IMR-90 (cell line): ENCODE data around the gene PLXNC1. TPM values are rescaled to one million over a fixed set of nuclear protein-coding genes. Genes with fewer than 3 reads are reported as not detected.

Source experiments
- ATAC-seq: fragments of 200-7000 bp; cut with Tn5 transposase; 2 replicates; pipeline ENCODE4 v1.9.1; 2020; ENCODE audit warnings: low read depth, mild to moderate bottlenecking, moderate library complexity
- BruUV-seq: library from RNA; stranded (reverse); fragments of 400-500 nt; replicated peaks from 2 replicates; lab custom pipeline; 2021; lab: Mats Ljungman, UMichigan
- CTCF ChIA-PET: fragments of 300-600 bp; formaldehyde crosslinking; extraction: SDS; loops from one replicate; lab custom pipeline; 2021; ENCODE audit warnings: antibody characterized with exemption; lab: Yijun Ruan, JAX
- POLR2A ChIA-PET: fragments of 300-600 bp; sonication (Branson Sonifier 250); formaldehyde crosslinking; loops from one replicate; lab custom pipeline; 2022; ENCODE audit warnings: antibody characterized with exemption; ENCODE audit not compliant: unreplicated experiment; lab: Charles Lee
- DNase-seq: peaks from one replicate; pipeline ENCODE4 v3.0.0; 2013
- H2AFZ ChIP-seq: replicated peaks from 2 replicates; pipeline ENCODE3; 2013; ENCODE audit warnings: low read length, mild to moderate bottlenecking; ENCODE audit not compliant: poor library complexity
- H2AK5ac ChIP-seq: 2 replicates; pipeline ENCODE4 v1.6.1; 2013; ENCODE audit warnings: low read depth, low read length, inconsistent platforms
- H2AK9ac ChIP-seq: replicated peaks from 2 replicates; pipeline ENCODE3; 2013; ENCODE audit warnings: mild to moderate bottlenecking, low read depth, low read length, moderate library complexity; ENCODE audit not compliant: poor library complexity
- H2BK120ac ChIP-seq: 2 replicates; pipeline ENCODE4 v1.6.1; 2013; ENCODE audit warnings: low read depth, low read length, inconsistent platforms
- H2BK15ac ChIP-seq: 3 replicates; pipeline ENCODE4 v1.6.1; 2013; ENCODE audit warnings: low read depth, low read length, inconsistent platforms
- H2BK20ac ChIP-seq: 2 replicates; pipeline ENCODE4 v1.6.1; 2013; ENCODE audit warnings: low read depth, mild to moderate bottlenecking, inconsistent platforms, low read length, moderate library complexity
- H2BK5ac ChIP-seq: 2 replicates; pipeline ENCODE4 v1.6.1; 2013; ENCODE audit warnings: mild to moderate bottlenecking, low read depth, low read length, inconsistent platforms; ENCODE audit not compliant: poor library complexity, severe bottlenecking
- H3K14ac ChIP-seq: replicated peaks from 2 replicates; pipeline ENCODE4 v1.6.1; 2013; ENCODE audit warnings: low read depth, low read length, inconsistent platforms
- H3K18ac ChIP-seq: 2 replicates; pipeline ENCODE4 v1.6.1; 2013; ENCODE audit warnings: low read depth, low read length, control low read depth
- H3K23ac ChIP-seq: 2 replicates; pipeline ENCODE4 v1.6.1; 2013; ENCODE audit warnings: low read depth, low read length, inconsistent platforms
- H3K27ac ChIP-seq: 2 replicates; pipeline ENCODE4 v1.5.1; 2013; ENCODE audit warnings: mild to moderate bottlenecking, control low read depth, low read length; ENCODE audit not compliant: insufficient read depth
- H3K27me3 ChIP-seq: 2 replicates; pipeline ENCODE4 v1.6.1; 2013; ENCODE audit warnings: low read length; ENCODE audit not compliant: control insufficient read depth, insufficient read depth
- H3K36me3 ChIP-seq: 2 replicates; pipeline ENCODE4 v1.6.1; 2013; ENCODE audit warnings: low read length, mixed read lengths; ENCODE audit not compliant: control insufficient read depth, insufficient read depth
- H3K4ac ChIP-seq: 2 replicates; pipeline ENCODE4 v1.6.1; 2013; ENCODE audit warnings: low read depth, low read length, inconsistent platforms
- H3K4me1 ChIP-seq: 2 replicates; pipeline ENCODE4 v1.6.1; 2013; ENCODE audit warnings: low read length, mixed read lengths; ENCODE audit not compliant: control insufficient read depth, insufficient read depth
- H3K4me2 ChIP-seq: 2 replicates; pipeline ENCODE4 v1.6.1; 2013; ENCODE audit warnings: low read depth, mild to moderate bottlenecking, control low read depth, low read length, moderate library complexity
- H3K4me3 ChIP-seq: 2 replicates; pipeline ENCODE4 v1.5.1; 2013; ENCODE audit warnings: low read depth, mild to moderate bottlenecking, control low read depth, low read length, moderate library complexity; ENCODE audit not compliant: insufficient read depth
- H3K56ac ChIP-seq: 2 replicates; pipeline ENCODE4 v1.6.1; 2013; ENCODE audit warnings: low read length, inconsistent platforms; ENCODE audit not compliant: insufficient read depth; ENCODE audit errors: extremely low read depth
- H3K79me1 ChIP-seq, 2 experiments: 2 replicates each; pipeline ENCODE4 v1.6.1; 2013; ENCODE audit warnings: low read length in 2 of 2, inconsistent platforms in 1 of 2, low read depth in 1 of 2
- H3K9ac ChIP-seq: 2 replicates; pipeline ENCODE4 v1.6.1; 2013; ENCODE audit warnings: low read depth, low read length, control low read depth
- H3K9me1 ChIP-seq: 2 replicates; pipeline ENCODE4 v1.6.1; 2013; ENCODE audit warnings: low read length, inconsistent platforms; ENCODE audit not compliant: insufficient read depth
- H3K9me3 ChIP-seq: 2 replicates; pipeline ENCODE4 v1.6.1; 2013; ENCODE audit warnings: low read length; ENCODE audit not compliant: control insufficient read depth, insufficient read depth
- H4K20me1 ChIP-seq: 2 replicates; pipeline ENCODE4 v1.6.1; 2013; ENCODE audit warnings: low read length, inconsistent platforms; ENCODE audit not compliant: insufficient read depth
- H4K5ac ChIP-seq: 2 replicates; pipeline ENCODE4 v1.6.1; 2013; ENCODE audit warnings: mild to moderate bottlenecking, low read depth, low read length, control low read depth
- H4K8ac ChIP-seq, 2 experiments: 2 replicates each; pipeline ENCODE4 v1.6.1; 2013; ENCODE audit warnings: low read depth in 2 of 2, low read length in 2 of 2, control low read depth in 1 of 2, inconsistent platforms in 1 of 2
- H4K91ac ChIP-seq: 2 replicates; pipeline ENCODE4 v1.6.1; 2013; ENCODE audit warnings: low read depth, low read length, inconsistent platforms; ENCODE audit not compliant: insufficient read depth
- BHLHE40 ChIP-seq: fragments of 150-350 bp; IDR thresholded peaks from 2 replicates; pipeline ENCODE4 v1.6.1; 2016; ENCODE audit warnings: mild to moderate bottlenecking, low read depth, low read length
- CEBPB ChIP-seq: IDR thresholded peaks from 2 replicates; pipeline ENCODE4 v1.6.1; 2012; ENCODE audit warnings: low read depth, low read length, improper control_type of control experiment
- CHD1 ChIP-seq: IDR thresholded peaks from 2 replicates; pipeline ENCODE4 v1.6.1; 2012; ENCODE audit warnings: low read depth, low read length, improper control_type of control experiment
- FOS ChIP-seq: fragments of 150-350 bp; IDR thresholded peaks from 2 replicates; pipeline ENCODE4 v1.6.1; 2016; ENCODE audit warnings: low read depth, low read length
- MAFK ChIP-seq: IDR thresholded peaks from 2 replicates; pipeline ENCODE4 v1.6.1; 2012; ENCODE audit warnings: low read depth, low read length, improper control_type of control experiment
- MAZ ChIP-seq: IDR thresholded peaks from 2 replicates; pipeline ENCODE4 v1.6.1; 2012; ENCODE audit warnings: low read depth, mild to moderate bottlenecking, low read length, improper control_type of control experiment, moderate library complexity, borderline replicate concordance
- MXI1 ChIP-seq: IDR thresholded peaks from 2 replicates; pipeline ENCODE4 v1.6.1; 2012; ENCODE audit warnings: low read depth, mild to moderate bottlenecking, low read length, moderate library complexity, borderline replicate concordance
- NFE2L2 ChIP-seq: fragments of 150-350 bp; IDR thresholded peaks from 2 replicates; pipeline ENCODE4 v1.6.1; 2016; ENCODE audit warnings: low read depth, mild to moderate bottlenecking, low read length
- POLR2A ChIP-seq: IDR thresholded peaks from 2 replicates; pipeline ENCODE4 v1.6.1; 2012; ENCODE audit warnings: mild to moderate bottlenecking, low read depth, low read length
- RAD21 ChIP-seq: IDR thresholded peaks from 2 replicates; pipeline ENCODE4 v1.6.1; 2012; ENCODE audit warnings: low read length, improper control_type of control experiment
- RCOR1 ChIP-seq: IDR thresholded peaks from 2 replicates; pipeline ENCODE4 v1.6.1; 2012; ENCODE audit warnings: mild to moderate bottlenecking, low read length, improper control_type of control experiment; ENCODE audit not compliant: insufficient replicate concordance
- RFX5 ChIP-seq: IDR thresholded peaks from 2 replicates; pipeline ENCODE4 v1.8.0; 2012; ENCODE audit warnings: low read depth, mild to moderate bottlenecking, low read length, moderate library complexity
- SMC3 ChIP-seq: fragments of 150-350 bp; IDR thresholded peaks from 2 replicates; pipeline ENCODE4 v1.6.1; 2016; ENCODE audit warnings: low read depth, mild to moderate bottlenecking, antibody characterized with exemption, low read length, moderate library complexity
- WGBS, 2 experiments: methylation state at CpG; one replicate each; pipeline versions ENCODE4 v1.1.5 to v1.1.7; 2013; ENCODE audit warnings: missing lambda C conversion rate in 2 of 2; ENCODE audit not compliant: insufficient read length in 1 of 2; ENCODE audit errors: extremely low coverage in 2 of 2; 5-methylcytosine and 5-hydroxymethylcytosine counted together
- dilution Hi-C: fragments of 300-500 bp; cut with HindIII; formaldehyde crosslinking; loops from one replicate; pipeline ENCODE4 v1.14.3; 2018; ENCODE audit warnings: low sequenced_read_pairs; ENCODE audit not compliant: unreplicated experiment
- in situ Hi-C: fragments of 300-500 bp; cut with MboI; formaldehyde crosslinking; loops from 3 replicates; pipeline ENCODE4 v1.14.3; 2019; ENCODE audit warnings: low sequenced_read_pairs, inconsistent platforms, mixed read lengths
- intact Hi-C: fragments of 100-400 bp; cut with micrococcal nuclease; formaldehyde crosslinking; loops from 2 replicates; pipeline ENCODE4 v1.10.0; 2022
- polyA plus RNA-seq, 3 experiments: library from polyadenylated mRNA; depleted of rRNA; stranded (reverse); fragments of >200 nt; gene quantifications; 2 replicates each; pipeline ENCODE4 v1.2.3, GENCODE V29; 2012; ENCODE audit warnings: low replicate concordance in 1 of 3
- total RNA-seq: library from RNA; depleted of rRNA; stranded (reverse); fragments of >200 nt; gene quantifications from 2 replicates; pipeline ENCODE4 v1.2.3, GENCODE V29; 2012
- TF ChIP-seq, protein P1 (sequence below): fragments of 150-350 bp; IDR thresholded peaks from 2 replicates; pipeline ENCODE4 v1.6.1; 2017; ENCODE audit warnings: mild to moderate bottlenecking, antibody characterized with exemption, low read length, low read depth
- TF ChIP-seq, protein P2 (sequence below): conservative IDR thresholded peaks from 2 replicates; pipeline ENCODE4 v1.5.1; 2012; ENCODE audit warnings: mild to moderate bottlenecking, low read depth, low read length, improper control_type of control experiment
- TF ChIP-seq, protein P3 (sequence below): fragments of 150-350 bp; IDR thresholded peaks from 2 replicates; pipeline ENCODE4 v1.6.1; 2016; ENCODE audit warnings: low read depth, mild to moderate bottlenecking, low read length, moderate library complexity, borderline replicate concordance

Gene PLXNC1
- total and polyA plus RNA-seq, 2 of the 4 experiments (the other 2 are of a cell fraction), result 1.0 to 1.6 TPM

DNA sequence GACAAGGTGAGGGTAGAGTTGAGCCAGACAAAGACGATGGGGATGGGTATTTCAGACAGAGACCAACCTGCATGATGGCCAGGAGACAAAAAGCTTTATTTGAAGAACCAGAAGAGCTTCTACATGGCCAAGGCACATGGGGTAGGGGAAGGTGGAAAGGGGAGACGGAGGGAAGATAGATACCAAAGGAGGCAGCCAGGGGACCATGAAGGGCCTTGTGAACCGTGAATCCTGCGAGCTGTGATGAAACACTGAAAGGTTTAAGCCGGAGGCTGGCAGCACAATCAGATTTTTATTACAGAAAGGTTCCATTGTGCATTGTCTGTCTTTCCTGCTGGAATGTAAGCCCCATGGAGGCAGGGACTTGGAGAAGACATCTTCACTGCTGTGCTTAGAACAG is 72.4 kb downstream of the PLXNC1 start:
- H3K36me3 ChIP-seq, result no peaks in the 10 kb centered on the region
- H4K91ac ChIP-seq, result no peak overlapping the region
- CTCF ChIA-PET, result no interaction called here
- H2AK9ac ChIP-seq, result no peak overlapping the region
- no peak overlapping the region for H2BK15ac ChIP-seq
- H3K27me3 ChIP-seq, result peaks cover 48% of the 10 kb centered on the region
- H4K20me1 ChIP-seq, result no peaks in the 10 kb centered on the region
- no peaks in the 10 kb centered on the region for H3K4me1 ChIP-seq
- BruUV-seq, result no TSS peak
- no peak overlapping the region for H3K23ac ChIP-seq
- POLR2A ChIA-PET, result no interaction called here
- in situ Hi-C loops (no loop called here), dilution Hi-C loops (no loop called here), intact Hi-C loops (no loop called here)
- H2AK5ac ChIP-seq, result no peak overlapping the region
- no peaks in the 10 kb centered on the region for H3K79me1 ChIP-seq
- ATAC-seq (no peak), DNase-seq (no peak)
- H3K4me3 ChIP-seq, result no peak overlapping the region
- no peak overlapping the region for H3K4ac ChIP-seq
- H3K56ac ChIP-seq, result no peak overlapping the region
- WGBS, 2 experiments, result 56% methylated on average over 1 of the region's 5 CpGs; no CpG with 5 or more reads in 1 of the 2 experiments
- H3K9me1 ChIP-seq, result no peaks in the 10 kb centered on the region
- TF ChIP-seq, protein P1, sequence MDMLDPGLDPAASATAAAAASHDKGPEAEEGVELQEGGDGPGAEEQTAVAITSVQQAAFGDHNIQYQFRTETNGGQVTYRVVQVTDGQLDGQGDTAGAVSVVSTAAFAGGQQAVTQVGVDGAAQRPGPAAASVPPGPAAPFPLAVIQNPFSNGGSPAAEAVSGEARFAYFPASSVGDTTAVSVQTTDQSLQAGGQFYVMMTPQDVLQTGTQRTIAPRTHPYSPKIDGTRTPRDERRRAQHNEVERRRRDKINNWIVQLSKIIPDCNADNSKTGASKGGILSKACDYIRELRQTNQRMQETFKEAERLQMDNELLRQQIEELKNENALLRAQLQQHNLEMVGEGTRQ, result no peak
- TF ChIP-seq MAFK (no peak), FOS (no peak), POLR2A (no peak), CEBPB (no peak), SMC3 (no peak), MAZ (no peak), RCOR1 (no peak), BHLHE40 (no peak), RAD21 (no peak), RFX5 (no peak), NFE2L2 (no peak), CHD1 (no peak), MXI1 (no peak)
- TF ChIP-seq, protein P2, sequence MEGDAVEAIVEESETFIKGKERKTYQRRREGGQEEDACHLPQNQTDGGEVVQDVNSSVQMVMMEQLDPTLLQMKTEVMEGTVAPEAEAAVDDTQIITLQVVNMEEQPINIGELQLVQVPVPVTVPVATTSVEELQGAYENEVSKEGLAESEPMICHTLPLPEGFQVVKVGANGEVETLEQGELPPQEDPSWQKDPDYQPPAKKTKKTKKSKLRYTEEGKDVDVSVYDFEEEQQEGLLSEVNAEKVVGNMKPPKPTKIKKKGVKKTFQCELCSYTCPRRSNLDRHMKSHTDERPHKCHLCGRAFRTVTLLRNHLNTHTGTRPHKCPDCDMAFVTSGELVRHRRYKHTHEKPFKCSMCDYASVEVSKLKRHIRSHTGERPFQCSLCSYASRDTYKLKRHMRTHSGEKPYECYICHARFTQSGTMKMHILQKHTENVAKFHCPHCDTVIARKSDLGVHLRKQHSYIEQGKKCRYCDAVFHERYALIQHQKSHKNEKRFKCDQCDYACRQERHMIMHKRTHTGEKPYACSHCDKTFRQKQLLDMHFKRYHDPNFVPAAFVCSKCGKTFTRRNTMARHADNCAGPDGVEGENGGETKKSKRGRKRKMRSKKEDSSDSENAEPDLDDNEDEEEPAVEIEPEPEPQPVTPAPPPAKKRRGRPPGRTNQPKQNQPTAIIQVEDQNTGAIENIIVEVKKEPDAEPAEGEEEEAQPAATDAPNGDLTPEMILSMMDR, result no peak
- TF ChIP-seq, protein P3, sequence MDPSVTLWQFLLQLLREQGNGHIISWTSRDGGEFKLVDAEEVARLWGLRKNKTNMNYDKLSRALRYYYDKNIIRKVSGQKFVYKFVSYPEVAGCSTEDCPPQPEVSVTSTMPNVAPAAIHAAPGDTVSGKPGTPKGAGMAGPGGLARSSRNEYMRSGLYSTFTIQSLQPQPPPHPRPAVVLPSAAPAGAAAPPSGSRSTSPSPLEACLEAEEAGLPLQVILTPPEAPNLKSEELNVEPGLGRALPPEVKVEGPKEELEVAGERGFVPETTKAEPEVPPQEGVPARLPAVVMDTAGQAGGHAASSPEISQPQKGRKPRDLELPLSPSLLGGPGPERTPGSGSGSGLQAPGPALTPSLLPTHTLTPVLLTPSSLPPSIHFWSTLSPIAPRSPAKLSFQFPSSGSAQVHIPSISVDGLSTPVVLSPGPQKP, result no peak
- no peak overlapping the region for H2BK5ac ChIP-seq
- no peak overlapping the region for H3K18ac ChIP-seq
- no peak overlapping the region for H4K8ac ChIP-seq
- no peaks in the 10 kb centered on the region; the same call in 1 of the 2 replicates for H3K9me3 ChIP-seq
- no peak overlapping the region for H2BK120ac ChIP-seq
- no peak overlapping the region for H3K14ac ChIP-seq
- H4K5ac ChIP-seq, result no peak overlapping the region
- no peak overlapping the region for H2BK20ac ChIP-seq
- H2AFZ ChIP-seq, result no peak overlapping the region
- H3K27ac ChIP-seq, result no peak overlapping the region
- H3K4me2 ChIP-seq, result no peak overlapping the region
- H3K9ac ChIP-seq, result no peak overlapping the region
